ENCODE measurements around the gene CNTN4. TPM values are rescaled to one million over a fixed set of nuclear protein-coding genes. Genes with fewer than 3 reads are reported as not detected.
"Not testable (repeated sequence)": the region's sequence is repeated elsewhere in the genome, so short reads cannot be mapped to it uniquely, and the experiment has no call there.

CNTN4 gene
- total RNA-seq, 6 donors from 2014 or later, result 1.0 to 13.5 (median 6.3) TPM

DNA sequence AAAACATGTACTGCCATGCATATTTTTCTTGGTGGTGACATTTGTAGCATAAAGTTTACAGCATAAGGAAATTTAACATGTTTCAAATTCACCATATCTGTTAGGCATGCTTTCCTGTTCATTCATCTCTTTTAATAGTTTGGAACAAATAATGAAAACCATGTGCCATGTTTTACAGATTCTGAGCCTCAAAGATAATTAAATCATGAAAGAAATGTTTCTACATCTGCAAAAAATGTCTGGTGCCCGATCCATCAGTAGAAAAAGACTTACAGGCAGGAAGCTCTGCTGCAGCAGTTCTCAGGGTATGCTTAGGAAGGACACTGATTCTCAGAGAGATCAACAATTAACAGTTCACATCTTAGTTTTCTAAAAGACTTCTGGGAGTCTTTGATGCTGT is 695.3 kb downstream of the CNTN4 start:
- no peak for DNase-seq
- no peaks in the 10 kb centered on the region for H3K27me3 ChIP-seq
- no peak overlapping the region for H3K4me3 ChIP-seq
- WGBS, 2 donors, result 63 to 77% methylated on average over 1 of the region's 1 CpG
- no peaks in the 10 kb centered on the region for H3K36me3 ChIP-seq
- H3K9me3 ChIP-seq, result no peaks in the 10 kb centered on the region
- no peak for ATAC-seq (ENCODE audit: low FRiP score in 2 of 2)
- H3K4me1 ChIP-seq, result no peaks in the 10 kb centered on the region
- TF ChIP-seq EP300 (IDR thresholded peaks at IDR 0.05), result no peak
- no peak for TF ChIP-seq POLR2A (IDR thresholded peaks at IDR 0.05)
- no peak for TF ChIP-seq POLR2AphosphoS5 (IDR thresholded peaks at IDR 0.05)
- TF ChIP-seq, protein P1, sequence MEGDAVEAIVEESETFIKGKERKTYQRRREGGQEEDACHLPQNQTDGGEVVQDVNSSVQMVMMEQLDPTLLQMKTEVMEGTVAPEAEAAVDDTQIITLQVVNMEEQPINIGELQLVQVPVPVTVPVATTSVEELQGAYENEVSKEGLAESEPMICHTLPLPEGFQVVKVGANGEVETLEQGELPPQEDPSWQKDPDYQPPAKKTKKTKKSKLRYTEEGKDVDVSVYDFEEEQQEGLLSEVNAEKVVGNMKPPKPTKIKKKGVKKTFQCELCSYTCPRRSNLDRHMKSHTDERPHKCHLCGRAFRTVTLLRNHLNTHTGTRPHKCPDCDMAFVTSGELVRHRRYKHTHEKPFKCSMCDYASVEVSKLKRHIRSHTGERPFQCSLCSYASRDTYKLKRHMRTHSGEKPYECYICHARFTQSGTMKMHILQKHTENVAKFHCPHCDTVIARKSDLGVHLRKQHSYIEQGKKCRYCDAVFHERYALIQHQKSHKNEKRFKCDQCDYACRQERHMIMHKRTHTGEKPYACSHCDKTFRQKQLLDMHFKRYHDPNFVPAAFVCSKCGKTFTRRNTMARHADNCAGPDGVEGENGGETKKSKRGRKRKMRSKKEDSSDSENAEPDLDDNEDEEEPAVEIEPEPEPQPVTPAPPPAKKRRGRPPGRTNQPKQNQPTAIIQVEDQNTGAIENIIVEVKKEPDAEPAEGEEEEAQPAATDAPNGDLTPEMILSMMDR (IDR thresholded peaks at IDR 0.05), result no peak
- H3K27ac ChIP-seq, result no peak overlapping the region

GRCh38 chr3:2802429-2802828 is 703.8 kb downstream of the CNTN4 start:
- no peak for TF ChIP-seq POLR2A (IDR thresholded peaks at IDR 0.05)
- TF ChIP-seq EP300 (IDR thresholded peaks at IDR 0.05), result no peak
- no peak for TF ChIP-seq POLR2AphosphoS5 (IDR thresholded peaks at IDR 0.05)
- TF ChIP-seq, protein P1 (IDR thresholded peaks at IDR 0.05), result no peak
- H3K9me3 ChIP-seq, result no peaks in the 10 kb centered on the region
- H3K4me3 ChIP-seq, result no peak overlapping the region
- no peak overlapping the region for H3K27ac ChIP-seq
- 69 to 77% methylated on average over 7 of the region's 7 CpGs for WGBS, 2 donors
- H3K4me1 ChIP-seq, result no peaks in the 10 kb centered on the region
- H3K27me3 ChIP-seq, result no peaks in the 10 kb centered on the region
- ATAC-seq (ENCODE audit: low FRiP score in 2 of 2), result no peak
- no peak for DNase-seq
- H3K36me3 ChIP-seq, result no peaks in the 10 kb centered on the region

- no peak for ATAC-seq (ENCODE audit: low FRiP score in 2 of 2)
Observed at GRCh38 chr3:2807514-2807913, 708.8 kb downstream of the CNTN4 start.

GRCh38 chr3:2810723-2811122 is 712.1 kb downstream of the CNTN4 start:
- Histone ChIP-seq H3K4me3 (no peak overlapping the region), H3K27me3 (no peaks in the 10 kb centered on the region), H3K36me3 (no peaks in the 10 kb centered on the region), H3K27ac (no peak overlapping the region), H3K4me1 (no peaks in the 10 kb centered on the region), H3K9me3 (no peaks in the 10 kb centered on the region)
- ATAC-seq (ENCODE audit: low FRiP score in 2 of 2) (no peak), DNase-seq (no peak)
- TF ChIP-seq POLR2AphosphoS5 (IDR thresholded peaks at IDR 0.05), result no peak
- 65 to 75% methylated on average over 1 of the region's 1 CpG for WGBS, 2 donors

More at GRCh38 chr3:2807514-2807913, 708.8 kb downstream of the CNTN4 start:
- Histone ChIP-seq H3K27me3 (no peaks in the 10 kb centered on the region), H3K4me3 (no peak overlapping the region), H3K4me1 (no peaks in the 10 kb centered on the region), H3K27ac (no peak overlapping the region), H3K36me3 (no peaks in the 10 kb centered on the region), H3K9me3 (no peaks in the 10 kb centered on the region)
- WGBS, 2 donors, result 50 to 65% methylated on average over 1 of the region's 1 CpG
- no peak for TF ChIP-seq POLR2AphosphoS5 (IDR thresholded peaks at IDR 0.05)
- TF ChIP-seq, protein P1 (IDR thresholded peaks at IDR 0.05), result no peak
- TF ChIP-seq EP300 (IDR thresholded peaks at IDR 0.05), result no peak
- no peak for TF ChIP-seq POLR2A (IDR thresholded peaks at IDR 0.05)
- no peak for DNase-seq

DNA sequence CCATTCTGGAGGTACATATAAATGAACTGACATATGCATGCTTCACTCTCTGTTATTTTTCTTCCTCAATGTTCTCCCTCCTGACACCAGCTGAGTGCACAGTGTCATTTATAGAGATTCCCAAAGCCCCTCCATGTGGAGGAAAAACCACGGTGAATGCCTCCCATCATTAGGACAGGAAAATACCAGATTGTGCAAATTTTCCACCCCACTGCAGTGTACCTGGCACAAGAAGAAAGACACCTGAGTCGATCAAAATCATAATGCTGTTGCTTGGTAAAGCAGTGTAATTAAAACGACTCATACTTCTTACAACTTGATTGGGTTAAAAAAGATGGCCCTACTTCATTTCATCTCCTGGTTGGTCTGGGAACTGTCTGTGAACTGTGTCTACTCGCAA is 720.9 kb downstream of the CNTN4 start:
- H3K4me1 ChIP-seq, result no peaks in the 10 kb centered on the region
- no peak overlapping the region for H3K27ac ChIP-seq
- 89 to 92% methylated on average over 4 of the region's 4 CpGs for WGBS, 2 donors
- H3K9me3 ChIP-seq, result no peaks in the 10 kb centered on the region
- DNase-seq (no peak), ATAC-seq (ENCODE audit: low FRiP score in 2 of 2) (no peak)
- no peaks in the 10 kb centered on the region for H3K27me3 ChIP-seq
- TF ChIP-seq, protein P1 (IDR thresholded peaks at IDR 0.05), result no peak
- no peak for TF ChIP-seq EP300 (IDR thresholded peaks at IDR 0.05)
- no peak for TF ChIP-seq POLR2AphosphoS5 (IDR thresholded peaks at IDR 0.05)
- TF ChIP-seq POLR2A (IDR thresholded peaks at IDR 0.05), result no peak
- H3K36me3 ChIP-seq, result no peaks in the 10 kb centered on the region
- H3K4me3 ChIP-seq, result no peak overlapping the region

GRCh38 chr3:2820982-2821381 is 722.3 kb downstream of the CNTN4 start:
- not testable (repeated sequence) for ATAC-seq (ENCODE audit: low FRiP score in 2 of 2); H3K4me1 ChIP-seq; DNase-seq; H3K4me3 ChIP-seq; H3K36me3 ChIP-seq; H3K9me3 ChIP-seq; H3K27me3 ChIP-seq; H3K27ac ChIP-seq
- 83 to 94% methylated on average over 5 of the region's 5 CpGs for WGBS, 2 donors

Data from upper lobe of left lung (tissue), 6 donors.